CD4-positive, alpha-beta T cell treated with Interleukin-6 at 100 ng/mL for 8 hours (primary cell): ENCODE results near the gene B3GALT6.
"Not testable (repeated sequence)": the region's sequence is repeated elsewhere in the genome, so short reads cannot be mapped to it uniquely, and the experiment has no call there.

Experiments used
- DNase-seq: peaks from one replicate; pipeline ENCODE4 v3.0.0-alpha.2; 2020; ENCODE audit warnings: mixed read lengths, low spot score

B3GALT6 gene

DNA sequence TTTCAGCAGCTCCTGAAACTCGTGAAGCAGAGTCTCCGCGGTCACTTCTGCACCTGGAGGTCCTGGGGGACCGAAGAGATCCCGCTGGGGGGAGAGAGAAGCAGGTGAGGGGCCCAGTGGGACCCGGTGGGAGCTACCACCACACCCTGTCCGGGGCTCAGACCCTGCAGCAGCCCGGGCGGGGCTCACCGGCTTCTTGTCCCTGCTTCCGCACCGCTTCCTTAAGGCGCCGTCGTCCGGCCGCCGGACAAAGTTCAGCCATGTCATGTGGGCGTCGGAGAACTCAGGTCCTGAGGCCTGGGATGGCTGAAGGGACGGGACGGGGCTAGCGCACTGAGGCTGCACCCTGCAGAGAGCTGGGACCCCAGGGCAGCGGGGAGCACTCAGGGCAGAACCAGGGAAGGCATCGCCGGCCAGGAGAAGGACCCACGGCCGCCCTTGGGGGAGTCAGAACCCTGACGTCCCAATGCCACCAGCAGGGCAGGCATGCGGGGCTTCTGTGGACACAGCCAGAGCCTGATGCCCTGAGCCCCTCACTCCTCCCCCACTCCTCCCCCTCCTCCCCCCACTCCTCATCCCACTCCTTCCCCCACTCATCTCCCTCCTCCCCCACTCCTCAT, 12.3 kb downstream of the B3GALT6 start:
- DNase-seq, result no peak

DNA sequence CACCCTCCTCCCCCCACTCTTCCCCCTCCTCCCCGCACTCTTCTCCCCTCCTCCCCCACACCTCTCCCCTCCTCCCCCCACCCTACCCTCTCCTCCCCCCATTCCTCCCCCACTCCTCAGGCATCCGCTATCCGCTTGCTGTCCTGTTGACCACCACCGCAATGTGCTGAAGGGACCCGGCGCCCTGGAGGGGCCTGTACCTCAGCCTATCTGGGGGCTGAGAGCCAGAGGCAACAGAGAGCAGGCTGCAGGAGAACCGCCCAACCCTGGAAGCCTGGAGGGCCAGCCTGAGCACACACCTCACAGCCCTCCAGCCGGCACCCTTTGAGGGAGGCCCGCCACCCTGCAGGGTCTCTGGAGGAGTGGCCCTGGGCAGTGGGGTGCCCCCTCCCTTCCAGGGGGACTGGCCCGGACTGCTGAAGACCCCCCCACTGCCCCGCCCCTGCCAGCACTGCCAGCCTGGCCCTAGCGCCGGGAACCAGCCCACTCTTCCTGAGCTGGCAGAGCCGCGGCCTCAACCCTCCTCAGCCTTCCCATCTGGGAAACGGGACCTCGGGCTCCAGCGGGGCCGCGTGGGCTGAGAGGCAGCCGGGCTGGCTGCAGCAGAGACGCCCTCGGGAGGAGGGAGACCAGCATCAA, 13.3 kb downstream of the B3GALT6 start:
- DNase-seq, result no peak

DNA sequence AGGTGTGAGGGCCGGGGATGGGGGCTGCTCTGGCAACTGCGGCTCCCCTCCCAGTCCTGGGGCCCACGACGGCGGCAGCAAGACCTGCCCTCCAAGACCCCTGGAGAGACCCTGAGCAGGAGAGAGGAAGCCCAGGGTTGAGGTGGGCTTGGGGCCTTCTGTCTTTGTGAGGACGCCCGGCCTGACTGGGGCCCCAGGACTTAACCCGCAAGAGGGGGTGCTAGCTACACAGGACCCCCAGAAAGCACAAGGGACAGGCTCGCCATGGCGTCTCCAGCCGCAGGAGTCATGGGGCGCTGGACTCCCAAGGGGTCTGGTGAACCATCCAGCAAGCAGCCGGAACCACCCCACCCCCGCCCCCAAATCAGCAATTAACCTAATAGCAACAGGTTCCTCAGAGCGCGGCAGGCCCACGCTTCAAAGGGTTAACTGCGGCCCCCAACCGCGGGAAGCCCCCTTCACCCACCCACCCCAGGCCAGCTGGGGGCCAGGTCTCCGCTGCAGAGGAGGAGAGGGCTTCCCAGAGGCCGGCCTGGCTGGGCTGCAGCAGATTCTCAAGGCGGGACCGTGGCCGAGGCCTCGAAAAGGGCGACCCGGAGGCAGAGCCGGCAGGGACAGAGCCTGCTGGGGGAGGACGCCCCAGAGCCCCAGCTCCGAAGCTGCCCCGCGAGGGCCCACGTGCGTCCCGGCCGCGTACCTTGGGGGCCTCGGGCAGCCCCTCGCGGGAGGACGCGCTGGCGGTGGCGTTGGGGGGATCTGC, 14.0 kb downstream of the B3GALT6 start:
- DNase-seq, result no peak

DNA sequence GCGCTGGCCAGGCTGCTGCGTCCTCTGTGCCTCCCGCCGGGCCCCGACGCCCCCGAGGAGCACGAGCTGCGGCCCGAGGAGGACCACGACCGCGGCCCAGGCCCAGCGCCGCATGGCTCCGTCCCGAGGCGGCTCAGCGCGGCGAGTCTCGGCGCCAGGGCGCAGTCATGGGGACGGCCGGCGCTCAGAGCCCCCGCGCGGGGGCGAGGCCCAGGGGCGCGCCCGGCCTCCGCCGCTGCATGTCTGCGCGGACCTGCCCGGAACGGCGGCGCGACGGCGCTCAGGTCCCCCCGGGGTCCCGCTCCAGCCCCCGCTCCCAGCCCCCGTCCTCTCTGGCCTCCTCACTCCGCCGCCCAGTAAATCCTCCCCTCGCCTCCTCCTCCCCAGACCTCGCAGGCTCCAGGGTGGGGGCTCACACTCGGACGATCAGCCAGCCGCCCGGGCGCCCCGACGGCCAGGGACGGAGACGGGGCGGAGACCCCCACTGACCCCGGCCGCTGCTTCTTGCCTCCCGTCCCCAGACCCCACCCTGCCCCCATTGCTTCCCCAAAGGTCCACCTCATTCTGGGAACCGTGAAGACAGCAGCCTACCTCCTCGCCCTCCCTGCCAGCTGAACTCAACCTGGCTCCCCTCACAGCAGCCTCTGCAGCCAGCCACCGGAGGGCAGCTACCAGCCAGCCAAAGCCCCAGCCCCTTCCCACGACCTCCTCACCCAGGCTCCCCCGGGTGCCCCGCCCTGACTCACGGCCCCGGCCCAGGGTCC, 14.7 kb downstream of the B3GALT6 start, which contains the start of gene C1QTNF12:
C1QTNF12 (minus strand) TSS at position 146 of the 764 bp plus-strand sequence; CDS start at position 114, 32 bp downstream.
- no peak for DNase-seq

DNA sequence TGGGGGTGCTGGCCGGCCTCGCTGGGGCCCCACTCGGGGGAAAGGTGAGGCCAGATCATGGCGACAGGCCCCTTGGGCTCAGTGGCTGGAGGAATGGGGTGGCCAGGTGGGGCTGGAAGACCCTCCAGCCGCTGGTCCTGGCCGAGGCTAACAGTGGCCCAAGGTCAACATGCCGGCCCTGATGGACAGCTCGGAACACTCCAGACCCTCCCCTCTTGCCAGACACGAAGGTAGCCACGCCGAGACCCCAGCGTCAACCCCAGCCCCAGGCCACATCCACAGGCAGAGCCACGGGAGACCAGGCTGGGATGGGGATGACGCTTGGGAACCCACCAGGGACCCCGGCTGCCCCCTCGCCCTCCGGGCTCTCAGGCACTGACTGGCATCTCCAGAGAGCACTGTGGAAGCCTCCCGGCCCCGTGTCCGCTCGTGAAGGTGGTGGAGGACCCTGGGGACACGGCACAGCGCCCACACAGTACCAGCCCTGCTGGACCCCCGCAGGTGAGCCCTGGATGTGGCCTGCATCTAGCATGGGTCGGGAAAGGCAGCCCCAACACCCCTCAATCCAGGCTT, 15.4 kb downstream of the B3GALT6 start:
- no peak for DNase-seq

DNA sequence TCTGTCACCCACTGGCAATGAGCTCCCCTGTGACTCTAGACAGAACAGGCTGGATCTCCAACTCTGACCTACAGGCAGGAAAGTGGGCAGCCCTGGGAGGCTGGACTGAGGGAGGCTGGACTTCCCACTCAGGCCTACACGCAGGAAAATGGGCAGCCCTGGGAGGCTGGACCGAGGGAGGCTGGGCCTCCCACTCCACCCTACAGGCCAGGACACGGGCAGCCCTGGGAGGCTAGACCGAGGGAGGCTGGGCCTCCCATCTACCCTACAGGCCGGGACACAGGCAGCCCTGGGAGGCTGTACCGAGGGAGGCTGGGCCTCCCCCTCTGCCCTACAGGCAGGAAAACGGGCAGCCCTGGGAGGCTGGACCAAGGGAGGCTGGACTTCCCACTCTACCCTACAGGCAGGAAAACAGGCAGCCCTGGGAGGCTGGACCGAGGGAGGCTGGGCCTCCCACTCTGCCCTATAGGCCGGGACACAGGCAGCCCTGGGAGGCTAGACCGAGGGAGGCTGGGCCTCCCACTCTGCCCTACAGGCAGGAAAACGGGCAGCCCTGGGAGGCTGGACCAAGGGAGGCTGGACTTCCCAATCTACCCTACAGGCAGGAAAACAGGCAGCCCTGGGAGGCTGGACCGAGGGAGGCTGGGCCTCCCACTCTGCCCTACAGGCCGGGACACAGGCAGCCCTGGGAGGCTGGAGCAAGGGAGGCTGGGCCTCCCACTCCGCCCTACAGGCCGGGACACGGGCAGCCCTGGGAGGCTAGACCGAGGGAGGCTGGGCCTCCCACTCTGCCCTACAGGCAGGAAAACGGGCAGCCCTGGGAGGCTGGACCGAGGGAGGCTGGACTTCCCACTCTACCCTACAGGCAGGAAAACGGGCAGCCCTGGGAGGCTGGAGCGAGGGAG, 16.2 kb downstream of the B3GALT6 start:
- DNase-seq, result not testable (repeated sequence)

DNA sequence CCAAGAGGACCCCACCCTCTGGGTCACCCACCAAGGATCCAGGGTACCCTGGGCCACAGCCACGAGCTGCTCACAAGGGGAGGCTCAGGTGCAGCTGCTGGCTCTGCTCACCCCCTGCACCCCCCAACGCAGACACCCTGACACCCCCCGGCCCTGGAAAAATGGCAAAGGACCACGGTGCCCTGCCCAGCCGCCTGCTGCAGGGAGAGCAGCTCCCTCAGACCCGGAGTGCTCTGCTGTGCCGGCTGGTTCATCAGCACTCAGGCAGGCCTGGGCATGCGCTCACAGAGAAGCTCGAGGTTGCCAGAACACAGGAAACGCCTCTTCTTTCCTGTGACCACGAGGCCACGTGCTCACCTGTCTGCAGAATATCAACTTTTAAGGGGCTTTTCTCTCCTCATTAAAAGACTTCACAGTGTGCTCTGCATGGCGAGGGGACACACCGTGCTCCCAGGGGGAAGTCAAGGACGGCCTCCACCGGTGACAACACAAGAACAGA, 18.8 kb downstream of the B3GALT6 start:
- peak; percentile 82 for DNase-seq

DNA sequence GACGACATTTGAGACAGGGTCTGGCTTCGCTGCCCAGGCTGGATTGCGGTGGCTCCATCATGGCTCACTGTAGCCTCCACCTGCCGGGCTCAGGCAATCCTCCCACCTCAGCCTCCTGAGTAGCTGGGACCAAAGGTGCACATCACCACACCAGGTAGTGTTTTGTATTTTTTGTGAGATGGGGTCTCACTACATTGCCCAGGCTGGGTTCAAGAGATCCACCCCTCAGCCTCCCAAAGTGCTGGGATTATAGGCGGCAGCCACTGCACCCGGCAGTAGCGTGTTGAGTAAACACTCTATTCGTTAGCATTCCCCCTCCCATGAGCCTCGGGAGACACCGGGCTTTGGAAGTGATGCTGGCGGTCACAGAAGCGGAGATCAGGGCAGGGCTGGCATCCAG, 21.3 kb downstream of the B3GALT6 start:
- DNase-seq, result no peak

DNA sequence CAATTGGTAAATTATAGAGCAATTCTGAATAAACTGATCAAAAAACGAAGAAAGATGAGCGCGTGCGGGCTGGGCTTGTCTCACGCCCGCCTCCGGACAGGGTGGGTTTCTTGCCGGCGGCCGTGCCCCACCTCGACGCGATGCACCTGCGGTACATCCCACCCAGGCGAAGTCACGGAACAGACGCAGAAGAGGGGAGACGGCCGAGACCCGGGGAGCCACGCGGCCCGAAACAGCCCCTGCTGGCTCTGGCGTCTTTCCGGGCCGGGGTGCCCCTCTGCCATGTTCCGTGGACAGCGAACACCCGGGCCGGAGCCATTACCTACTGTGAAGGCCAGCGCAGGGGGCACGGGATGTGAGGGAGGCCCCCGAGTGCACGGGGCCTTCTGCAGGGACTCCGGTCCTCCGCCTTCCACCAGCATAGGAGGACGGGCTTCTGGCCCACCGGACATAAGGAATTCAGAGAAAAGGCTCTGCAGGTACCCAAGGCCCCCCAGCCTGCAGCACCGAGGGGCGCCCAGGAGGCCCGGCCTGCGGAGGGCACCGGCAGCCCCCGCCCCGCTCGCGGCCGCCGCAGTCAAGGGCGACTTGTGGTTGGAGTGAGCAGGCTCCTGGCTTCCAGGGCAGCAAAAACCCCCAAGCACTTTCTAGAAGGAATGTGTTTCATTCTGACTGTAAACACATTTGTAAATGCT, 22.1 kb downstream of the B3GALT6 start:
- no peak for DNase-seq

DNA sequence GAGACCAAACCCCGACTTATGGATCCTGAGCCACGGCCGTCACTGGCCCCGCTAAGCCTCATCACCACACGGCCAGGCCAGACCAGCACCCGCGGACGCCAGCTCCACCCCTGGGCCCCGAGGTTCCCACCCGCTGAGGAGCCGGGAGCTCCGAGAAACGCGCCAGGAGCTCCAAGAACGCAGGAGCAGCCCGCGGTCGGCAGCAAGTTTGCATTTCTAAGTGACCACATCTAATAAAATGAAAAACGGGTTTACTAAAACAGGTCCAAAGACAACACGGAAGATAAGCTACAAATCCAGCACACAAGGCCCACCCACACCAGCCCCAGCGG, 22.6 kb downstream of the B3GALT6 start:
- no peak for DNase-seq

DNA sequence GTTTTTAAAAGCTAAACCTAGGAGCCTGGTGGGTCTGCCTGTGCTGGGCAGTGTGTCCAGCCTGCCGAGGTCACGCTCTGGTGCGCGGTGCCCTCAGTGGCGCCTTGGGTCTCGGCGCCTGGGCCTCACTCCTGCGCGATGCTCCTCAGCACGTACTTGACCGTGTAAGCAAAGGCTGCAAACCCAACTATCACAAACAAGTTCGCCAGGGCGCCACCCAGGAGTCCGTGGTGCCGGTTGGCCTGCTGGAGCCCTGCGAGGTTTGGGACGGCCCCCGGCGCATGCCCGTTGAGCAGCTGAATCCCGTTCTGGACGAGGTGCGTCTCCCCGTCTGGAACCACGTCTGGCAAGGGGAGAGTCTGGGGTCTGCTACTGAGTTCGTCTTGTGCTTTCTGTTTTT, 23.0 kb downstream of the B3GALT6 start:
- DNase-seq, result no peak

DNA sequence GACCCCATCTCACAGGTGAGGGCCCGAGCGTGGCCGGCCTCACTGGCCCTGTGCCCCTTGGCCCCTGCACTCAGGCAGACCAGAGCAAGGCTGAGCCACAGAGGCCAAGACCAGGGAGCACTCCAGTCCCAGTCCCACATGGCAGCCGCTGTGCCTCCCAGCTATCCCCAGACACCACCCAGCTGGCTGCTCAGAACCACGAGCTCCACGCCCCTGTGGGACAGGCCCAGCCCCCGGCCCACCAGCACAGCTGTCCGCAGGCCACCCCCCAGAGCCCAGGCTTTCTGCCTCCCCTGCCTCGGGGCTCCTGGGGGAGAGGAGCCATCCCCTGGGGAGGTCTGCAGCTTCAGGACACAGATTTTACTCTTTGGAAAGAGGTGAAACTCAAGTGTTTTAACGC, 23.6 kb downstream of the B3GALT6 start:
- DNase-seq, result no peak

DNA sequence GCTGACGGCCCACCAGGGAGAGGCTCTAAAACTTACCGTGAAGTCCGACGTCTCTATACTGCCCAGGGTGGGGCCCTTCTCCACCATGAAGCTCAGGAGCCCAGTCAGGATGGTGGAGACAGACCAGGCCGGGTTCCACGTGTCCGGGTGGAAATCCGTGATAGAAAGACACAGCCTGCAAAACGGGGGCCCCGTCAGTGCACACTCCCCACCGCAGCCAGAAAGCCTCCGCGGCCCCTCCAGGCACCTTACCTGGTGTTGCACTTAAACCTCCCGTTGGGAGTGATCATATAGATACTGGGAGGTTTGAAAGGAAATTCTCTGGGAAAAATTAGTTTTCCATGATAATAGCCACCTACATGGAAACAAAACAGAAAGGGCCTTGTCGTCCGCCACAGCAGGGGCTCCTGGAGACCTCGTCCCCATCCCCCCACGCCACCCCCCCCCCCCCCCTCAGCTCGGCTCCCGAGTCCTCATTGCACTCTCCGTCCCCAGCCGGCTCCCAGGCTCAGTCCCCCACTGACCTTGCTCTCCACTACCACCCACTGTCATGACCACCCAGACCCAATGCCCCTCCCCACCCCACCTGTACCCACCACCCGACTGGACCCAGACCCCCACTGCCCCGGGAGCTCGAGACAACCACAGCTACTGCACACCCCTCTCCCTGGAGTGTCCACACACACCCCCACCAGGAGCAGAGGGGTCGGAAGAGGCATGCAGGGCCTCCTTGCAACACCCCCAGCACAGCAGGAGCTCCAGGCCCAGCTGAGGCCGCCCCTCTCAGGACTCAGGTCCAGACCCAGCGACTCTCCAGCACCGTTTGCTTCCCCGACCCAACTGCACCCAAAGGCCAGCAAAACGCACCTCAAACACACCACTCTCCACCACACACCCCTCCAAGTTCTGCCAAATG, 25.2 kb downstream of the B3GALT6 start:
- DNase-seq, result no peak

DNA sequence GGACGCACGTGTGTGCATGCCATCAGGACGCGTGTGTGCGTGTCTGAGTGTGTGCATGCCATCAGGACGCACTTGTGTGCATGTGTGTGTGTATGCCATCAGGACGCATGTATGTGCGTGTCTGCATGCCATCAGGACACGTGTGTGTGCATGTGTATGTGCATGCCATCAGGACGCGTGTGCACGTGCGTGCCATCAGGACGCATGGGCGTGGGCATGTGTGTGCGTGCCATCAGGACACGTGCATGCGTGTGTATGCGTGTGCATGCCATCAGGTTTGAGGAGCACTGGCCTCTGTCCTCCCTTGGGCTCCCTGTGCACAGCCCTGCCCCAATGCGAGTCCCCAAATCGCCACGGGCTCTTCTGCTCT, 27.1 kb downstream of the B3GALT6 start:
- DNase-seq, result no peak

DNA sequence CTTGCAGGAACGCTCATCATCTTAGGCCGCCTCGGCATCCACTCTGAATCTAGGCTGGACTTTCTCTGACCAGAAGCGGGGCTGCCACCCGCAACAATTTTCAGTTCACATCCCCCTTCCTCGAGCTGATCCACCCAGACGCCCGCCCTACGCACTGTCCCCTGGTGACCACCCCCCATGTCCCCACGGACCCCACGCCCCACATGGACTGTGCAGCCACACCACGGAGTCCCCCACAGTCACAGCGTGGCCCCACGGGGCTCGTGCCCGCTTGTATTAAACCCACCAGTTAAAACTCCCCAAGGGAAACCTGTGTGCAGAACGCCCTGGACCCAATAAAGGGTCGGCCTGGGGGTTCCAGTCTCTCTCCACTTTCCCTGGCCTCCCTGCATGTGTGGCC, 27.5 kb downstream of the B3GALT6 start:
- no peak for DNase-seq

DNA sequence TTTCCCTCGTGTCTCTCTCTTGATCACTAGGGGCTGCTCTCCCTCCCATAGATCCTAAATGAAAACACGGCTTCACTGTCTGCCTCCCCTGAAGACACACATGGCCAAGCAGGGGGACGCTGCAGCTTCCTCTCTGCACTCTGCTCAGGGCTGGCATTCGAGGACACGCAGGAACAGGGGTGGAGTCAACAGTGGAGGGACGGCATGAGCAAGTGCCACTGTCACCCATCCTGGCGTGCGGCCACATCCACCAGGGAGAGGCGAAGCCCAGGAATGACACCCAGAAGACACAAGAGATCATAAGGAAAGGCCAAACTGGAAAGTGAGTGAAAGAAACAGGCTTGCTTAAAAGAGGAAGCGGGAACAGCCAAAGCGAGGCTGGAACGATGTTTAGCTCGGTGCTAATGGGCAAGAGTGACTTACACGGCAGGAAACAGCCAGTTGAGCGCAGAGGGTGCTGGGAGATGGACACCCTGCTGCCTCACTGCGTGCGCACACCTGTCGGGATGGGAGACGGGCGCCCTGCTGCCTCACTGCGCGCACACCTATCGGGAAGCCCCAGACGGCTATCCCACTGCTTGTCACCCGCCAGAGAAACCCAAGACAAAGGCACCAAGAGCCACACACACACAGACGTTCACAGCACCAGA, 28.0 kb downstream of the B3GALT6 start:
- no peak for DNase-seq

DNA sequence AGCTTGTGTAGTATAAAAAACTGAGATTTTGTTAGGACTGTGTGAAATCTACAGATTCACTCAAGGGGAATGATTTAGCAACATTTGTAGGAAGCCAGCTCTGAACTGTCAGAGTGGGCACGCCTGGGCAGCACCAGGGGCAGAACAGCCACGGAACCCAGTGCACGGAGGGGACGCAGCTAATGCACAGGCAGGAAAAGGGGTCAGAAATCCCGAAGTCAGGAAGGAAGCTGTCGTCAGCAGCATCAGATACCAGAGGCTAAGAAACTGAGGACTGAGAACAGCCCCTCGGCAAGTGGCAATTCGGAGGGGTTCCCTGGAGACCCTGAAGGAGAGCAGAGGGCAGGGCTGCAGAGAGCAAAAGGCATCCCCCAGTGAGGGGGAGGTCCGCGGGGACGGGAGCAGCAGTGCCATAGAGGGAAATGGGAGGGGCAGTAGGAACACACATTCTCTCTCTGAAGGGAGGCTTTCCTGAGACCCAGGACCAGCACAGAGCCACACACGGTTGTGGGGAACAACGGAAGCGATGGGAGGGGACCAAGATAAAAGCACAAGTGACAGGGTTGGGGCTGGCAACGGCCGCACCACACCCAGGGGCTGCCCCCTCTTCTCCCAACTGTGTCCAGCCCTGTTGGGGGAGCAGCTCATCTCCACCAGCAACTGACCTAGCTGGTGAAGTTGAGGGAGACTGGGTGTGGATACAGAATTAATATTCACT, 29.0 kb downstream of the B3GALT6 start:
- no peak for DNase-seq

DNA sequence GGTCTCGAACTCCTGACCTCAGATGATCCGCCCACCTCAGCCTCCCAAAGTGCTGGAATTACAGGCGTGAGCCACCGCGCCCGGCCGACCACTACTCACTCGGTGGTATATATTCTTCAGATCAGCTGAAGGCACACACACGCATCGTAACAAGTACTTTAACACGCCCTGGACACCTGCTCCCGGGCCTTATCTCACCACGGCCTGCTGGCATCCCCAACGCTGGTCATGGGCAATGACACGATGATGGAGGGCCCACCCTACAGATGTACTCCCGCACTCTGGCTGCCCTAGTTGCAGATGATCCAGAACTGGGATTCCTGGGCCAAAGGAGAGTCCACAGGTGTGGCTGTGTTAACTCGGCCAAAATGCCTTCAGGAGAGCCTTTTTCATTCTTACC, 30.0 kb downstream of the B3GALT6 start:
- no peak for DNase-seq
